ENCODE measurements around the gene GNAS. TPM values are rescaled to one million over a fixed set of nuclear protein-coding genes. Genes with fewer than 3 reads are reported as not detected.

GNAS gene
- total RNA-seq, 1 experiment from 2014 or later = 629 TPM

DNA sequence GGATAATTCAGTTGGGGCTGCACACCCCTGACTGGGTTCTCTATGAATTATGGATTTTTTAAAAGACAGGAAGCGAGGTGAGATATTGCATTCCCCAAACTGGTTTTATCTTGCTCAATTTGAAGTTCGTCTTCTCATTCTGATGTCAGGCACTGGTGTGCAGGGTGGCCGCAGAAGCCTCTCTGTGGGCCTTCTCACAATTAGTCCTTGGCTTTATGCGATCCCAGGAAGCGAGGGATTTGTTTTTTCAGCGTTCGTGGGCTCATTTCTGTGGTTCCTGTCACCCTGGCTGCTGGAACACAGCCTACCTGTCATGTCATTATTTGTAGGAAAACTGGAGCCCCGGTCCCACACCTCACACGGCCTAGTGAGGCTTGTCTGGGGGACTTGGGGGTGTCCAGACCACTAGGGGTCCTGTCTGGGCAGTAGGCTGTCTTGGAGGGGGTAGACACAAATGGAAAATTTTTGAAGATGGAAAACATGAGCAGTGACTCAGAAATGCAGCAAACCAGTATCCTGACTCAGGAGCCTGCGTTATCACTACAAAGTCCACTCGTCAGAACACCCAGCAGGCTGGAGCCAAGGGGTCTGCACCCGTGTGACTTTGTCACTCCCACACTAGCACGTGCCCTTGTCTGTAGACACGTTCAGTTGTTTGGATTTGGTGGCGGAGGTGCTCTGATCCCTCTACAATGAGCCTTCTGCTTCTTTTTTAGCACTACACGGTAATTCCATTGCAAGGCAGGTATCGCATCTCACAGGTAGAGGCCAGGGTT is 44.1 kb upstream of the GNAS start:
- H3K36me3 Mint-ChIP-seq (ENCODE audit: insufficient read depth, unreplicated experiment) = no peaks in the 10 kb centered on the region
- no TSS peak for BruUV-seq (replicated peaks)
- CTCF ChIA-PET = interaction anchor here (0.9 kb wide), 1 partner anchor 647 kb away, joined by 3 read pairs; no protein-coding TSS in a partner anchor
- H3K27me3 Mint-ChIP-seq (ENCODE audit: insufficient read depth, unreplicated experiment) = peaks cover 78% of the 10 kb centered on the region
- H3K4me1 Mint-ChIP-seq (ENCODE audit: insufficient read depth, unreplicated experiment) = no peaks in the 10 kb centered on the region
- no peak overlapping the region for H3K4me3 Mint-ChIP-seq (ENCODE audit: unreplicated experiment)
- intact Hi-C loops (cut with micrococcal nuclease) = no loop called here
- no peak for DNase-seq (ENCODE audit: unreplicated experiment)
- POLR2A ChIA-PET = no interaction called here
- H3K27ac Mint-ChIP-seq (ENCODE audit: low read depth, unreplicated experiment) = no peak overlapping the region
- no peaks in the 10 kb centered on the region for H3K9me3 Mint-ChIP-seq (ENCODE audit: unreplicated experiment)
- TF ChIP-seq, protein P1, sequence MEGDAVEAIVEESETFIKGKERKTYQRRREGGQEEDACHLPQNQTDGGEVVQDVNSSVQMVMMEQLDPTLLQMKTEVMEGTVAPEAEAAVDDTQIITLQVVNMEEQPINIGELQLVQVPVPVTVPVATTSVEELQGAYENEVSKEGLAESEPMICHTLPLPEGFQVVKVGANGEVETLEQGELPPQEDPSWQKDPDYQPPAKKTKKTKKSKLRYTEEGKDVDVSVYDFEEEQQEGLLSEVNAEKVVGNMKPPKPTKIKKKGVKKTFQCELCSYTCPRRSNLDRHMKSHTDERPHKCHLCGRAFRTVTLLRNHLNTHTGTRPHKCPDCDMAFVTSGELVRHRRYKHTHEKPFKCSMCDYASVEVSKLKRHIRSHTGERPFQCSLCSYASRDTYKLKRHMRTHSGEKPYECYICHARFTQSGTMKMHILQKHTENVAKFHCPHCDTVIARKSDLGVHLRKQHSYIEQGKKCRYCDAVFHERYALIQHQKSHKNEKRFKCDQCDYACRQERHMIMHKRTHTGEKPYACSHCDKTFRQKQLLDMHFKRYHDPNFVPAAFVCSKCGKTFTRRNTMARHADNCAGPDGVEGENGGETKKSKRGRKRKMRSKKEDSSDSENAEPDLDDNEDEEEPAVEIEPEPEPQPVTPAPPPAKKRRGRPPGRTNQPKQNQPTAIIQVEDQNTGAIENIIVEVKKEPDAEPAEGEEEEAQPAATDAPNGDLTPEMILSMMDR (IDR thresholded peaks at IDR 0.05; ENCODE audit: unreplicated experiment) = no peak

DNA sequence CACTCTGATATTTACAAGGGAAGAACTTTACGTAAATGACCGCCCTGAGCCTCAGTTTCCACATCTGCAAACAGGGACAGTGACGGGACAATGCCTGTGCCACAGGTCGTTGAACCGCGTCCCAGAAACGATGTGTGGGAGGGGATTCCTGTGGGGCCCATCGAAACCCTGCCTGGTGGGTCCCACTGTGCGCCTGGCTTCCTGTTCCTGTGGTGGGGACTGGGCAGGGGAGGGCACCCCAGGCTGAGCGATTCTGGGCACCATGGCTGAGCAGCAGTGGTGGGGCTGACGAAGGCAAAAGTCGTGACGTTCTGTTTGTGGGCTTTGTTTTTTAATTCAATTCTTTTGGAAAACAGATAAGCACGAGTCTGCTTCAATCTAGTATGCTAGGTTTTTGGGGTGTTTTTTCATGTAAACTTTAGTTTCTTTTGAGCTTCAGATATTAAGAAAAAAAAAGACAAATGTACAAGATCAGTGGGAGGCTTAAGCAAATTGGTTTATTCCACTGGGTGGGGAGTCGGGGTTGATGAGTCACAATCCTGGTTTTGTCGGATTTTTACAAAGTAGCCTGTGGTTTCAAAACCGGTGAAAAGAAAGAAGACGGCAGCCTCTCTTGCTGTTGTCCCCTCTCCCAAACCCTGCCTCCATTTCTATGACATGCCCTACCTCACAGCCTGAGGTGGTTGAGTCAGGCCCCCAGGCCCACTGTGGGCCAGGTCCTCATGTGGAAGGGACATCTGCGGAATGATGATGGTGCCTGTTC is 42.2 kb upstream of the GNAS start:
- no peak overlapping the region for H3K4me3 Mint-ChIP-seq (ENCODE audit: unreplicated experiment)
- H3K36me3 Mint-ChIP-seq (ENCODE audit: insufficient read depth, unreplicated experiment) = no peaks in the 10 kb centered on the region
- no peaks in the 10 kb centered on the region for H3K9me3 Mint-ChIP-seq (ENCODE audit: unreplicated experiment)
- ChIA-PET CTCF (interaction anchor here (0.6 to 0.7 kb wide), 3 partner anchors 115 to 576 kb away, joined by 3 to 5 read pairs (median 3); no protein-coding TSS in a partner anchor), POLR2A (no interaction called here)
- peaks cover 71% of the 10 kb centered on the region for H3K27me3 Mint-ChIP-seq (ENCODE audit: insufficient read depth, unreplicated experiment)
- H3K4me1 Mint-ChIP-seq (ENCODE audit: insufficient read depth, unreplicated experiment) = no peaks in the 10 kb centered on the region
- BruUV-seq (replicated peaks) = no TSS peak
- no peak for DNase-seq (ENCODE audit: unreplicated experiment)
- no peak overlapping the region for H3K27ac Mint-ChIP-seq (ENCODE audit: low read depth, unreplicated experiment)
- intact Hi-C loops (cut with micrococcal nuclease) = no loop called here
- TF ChIP-seq, protein P1 (IDR thresholded peaks at IDR 0.05; ENCODE audit: unreplicated experiment) = no peak

DNA sequence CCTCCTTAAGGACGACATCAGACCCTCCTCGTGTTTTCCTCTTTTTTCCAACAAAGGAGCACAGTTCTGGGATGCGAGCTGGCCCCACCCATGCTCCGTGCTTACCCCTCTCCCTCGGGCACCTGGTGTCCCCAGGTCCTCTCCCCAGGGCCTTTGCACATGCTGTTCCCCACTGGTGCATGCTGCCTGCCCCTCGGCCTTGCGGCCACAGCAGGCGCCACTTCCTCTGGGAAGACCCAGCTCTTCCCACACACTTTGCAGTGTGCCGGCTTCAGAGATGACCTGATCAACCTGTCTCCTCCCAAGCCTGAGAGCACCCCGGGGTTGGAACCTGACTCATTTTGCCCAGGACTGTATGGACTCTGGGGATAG is 41.7 kb upstream of the GNAS start:
- Mint-ChIP-seq H3K27me3 (ENCODE audit: insufficient read depth, unreplicated experiment) (peaks cover 65% of the 10 kb centered on the region), H3K36me3 (ENCODE audit: insufficient read depth, unreplicated experiment) (no peaks in the 10 kb centered on the region), H3K4me3 (ENCODE audit: unreplicated experiment) (no peak overlapping the region), H3K9me3 (ENCODE audit: unreplicated experiment) (no peaks in the 10 kb centered on the region), H3K27ac (ENCODE audit: low read depth, unreplicated experiment) (no peak overlapping the region), H3K4me1 (ENCODE audit: insufficient read depth, unreplicated experiment) (no peaks in the 10 kb centered on the region)
- no TSS peak for BruUV-seq (replicated peaks)
- ChIA-PET POLR2A (no interaction called here), CTCF (interaction anchor here (0.6 to 0.7 kb wide), 2 partner anchors 364 to 577 kb away, joined by 3 to 5 read pairs; no protein-coding TSS in a partner anchor)
- TF ChIP-seq, protein P1 (IDR thresholded peaks at IDR 0.05; ENCODE audit: unreplicated experiment) = no peak
- no peak for DNase-seq (ENCODE audit: unreplicated experiment)
- intact Hi-C loops (cut with micrococcal nuclease) = no loop called here

GRCh38 chr20:58811334-58811733 is 41.2 kb upstream of the GNAS start:
- Mint-ChIP-seq H3K27me3 (ENCODE audit: insufficient read depth, unreplicated experiment) (peaks cover 61% of the 10 kb centered on the region), H3K36me3 (ENCODE audit: insufficient read depth, unreplicated experiment) (no peaks in the 10 kb centered on the region), H3K4me1 (ENCODE audit: insufficient read depth, unreplicated experiment) (no peaks in the 10 kb centered on the region), H3K9me3 (ENCODE audit: unreplicated experiment) (no peaks in the 10 kb centered on the region), H3K27ac (ENCODE audit: low read depth, unreplicated experiment) (no peak overlapping the region), H3K4me3 (ENCODE audit: unreplicated experiment) (no peak overlapping the region)
- no peak for DNase-seq (ENCODE audit: unreplicated experiment)
- ChIA-PET POLR2A (no interaction called here), CTCF (no interaction called here)
- intact Hi-C loops (cut with micrococcal nuclease) = no loop called here
- BruUV-seq (replicated peaks) = no TSS peak
- TF ChIP-seq, protein P1 (IDR thresholded peaks at IDR 0.05; ENCODE audit: unreplicated experiment) = no peak
